ENCODE results near the gene REELD1.

Gene REELD1

DNA sequence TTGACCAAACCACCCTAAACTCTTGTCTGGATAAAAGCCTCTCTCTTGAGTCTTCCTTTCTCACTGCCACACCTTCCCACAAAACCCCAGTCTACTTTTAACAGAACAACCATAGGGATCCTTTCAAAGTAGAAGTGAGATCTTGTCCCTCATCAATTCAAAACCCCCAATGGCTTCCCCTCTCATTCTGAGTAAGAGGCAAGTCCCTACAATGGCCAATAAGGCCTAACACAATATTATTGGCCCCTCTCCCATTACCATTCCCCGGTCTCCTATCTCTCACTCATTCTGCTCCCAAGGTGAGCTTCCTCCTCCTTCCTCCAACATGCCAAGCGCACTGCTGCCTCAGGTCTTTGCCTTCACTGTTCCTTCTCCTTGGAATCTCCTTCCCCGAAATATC lies 57.1 kb downstream of the REELD1 start:
- DNase-seq: no peak

DNA sequence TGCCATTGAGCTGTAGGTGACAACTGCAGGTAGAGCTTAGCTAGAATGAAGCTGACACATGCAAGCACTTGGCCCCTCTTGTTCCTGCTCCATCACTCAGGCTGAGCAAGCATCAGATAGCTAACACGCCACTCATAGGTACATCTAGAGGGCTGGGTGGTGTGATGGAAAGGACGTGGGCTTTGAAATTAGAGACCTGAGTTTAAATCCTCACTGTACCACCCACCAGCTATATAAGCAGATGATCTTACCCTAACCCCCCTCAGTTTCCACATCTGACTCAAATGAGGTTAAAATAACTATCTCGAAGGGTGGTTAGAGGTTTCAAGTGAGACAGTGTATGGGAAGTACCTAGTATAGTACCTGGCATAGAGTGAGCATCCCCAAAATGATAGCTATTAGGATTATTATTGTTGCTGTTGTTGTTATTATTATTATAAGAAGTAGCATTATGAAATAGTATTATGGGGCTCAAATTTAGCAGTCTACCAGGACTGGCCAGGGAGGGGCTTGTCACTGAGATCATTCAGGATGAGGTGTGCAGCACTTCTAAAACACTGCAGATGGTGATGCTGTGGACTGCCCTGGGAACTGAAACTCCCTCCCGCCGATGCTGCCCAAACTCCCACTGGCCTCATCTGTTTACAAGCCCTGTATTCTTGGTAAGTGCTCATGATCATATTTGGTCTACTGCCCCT lies 59.0 kb downstream of the REELD1 start:
- no peak for DNase-seq

DNA sequence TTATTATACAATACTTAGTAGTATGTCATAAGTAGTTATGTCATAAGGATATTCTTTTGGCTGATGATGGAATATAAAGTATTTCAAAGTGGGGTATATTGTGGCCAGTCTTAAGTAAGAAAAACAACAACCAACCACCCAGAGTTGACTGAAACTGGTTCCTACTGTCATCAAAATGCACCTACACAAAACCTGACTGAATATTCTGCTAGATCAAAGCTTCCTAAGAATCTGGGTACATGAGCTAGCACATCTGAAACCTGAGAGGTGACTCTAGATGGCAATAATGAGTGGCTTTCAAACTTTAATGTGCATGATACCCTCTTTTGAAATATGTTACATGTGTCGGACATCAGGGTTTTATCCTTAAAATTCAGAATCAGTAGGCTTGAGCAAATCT lies 60.4 kb downstream of the REELD1 start:
- DNase-seq: no peak

DNA sequence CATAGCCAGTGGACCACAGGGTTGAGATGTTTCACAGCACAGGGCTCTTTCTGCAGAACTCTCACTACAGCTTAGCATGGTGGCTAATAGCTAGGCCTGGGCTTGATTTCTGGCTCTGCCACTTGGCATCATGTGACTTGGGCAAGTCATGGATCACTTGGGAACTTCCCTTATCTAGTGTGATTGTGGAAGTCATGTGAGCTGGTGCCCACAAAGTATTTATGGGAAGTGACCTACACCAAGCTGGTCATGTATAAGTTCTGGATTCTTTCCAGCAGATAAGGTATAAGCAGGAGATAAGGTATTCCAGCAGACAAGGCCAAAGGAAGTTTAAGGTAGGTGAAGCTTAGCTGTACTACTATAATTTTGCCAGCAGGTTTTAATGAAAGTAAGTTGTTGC lies 61.0 kb downstream of the REELD1 start:
- no peak for DNase-seq

DNA sequence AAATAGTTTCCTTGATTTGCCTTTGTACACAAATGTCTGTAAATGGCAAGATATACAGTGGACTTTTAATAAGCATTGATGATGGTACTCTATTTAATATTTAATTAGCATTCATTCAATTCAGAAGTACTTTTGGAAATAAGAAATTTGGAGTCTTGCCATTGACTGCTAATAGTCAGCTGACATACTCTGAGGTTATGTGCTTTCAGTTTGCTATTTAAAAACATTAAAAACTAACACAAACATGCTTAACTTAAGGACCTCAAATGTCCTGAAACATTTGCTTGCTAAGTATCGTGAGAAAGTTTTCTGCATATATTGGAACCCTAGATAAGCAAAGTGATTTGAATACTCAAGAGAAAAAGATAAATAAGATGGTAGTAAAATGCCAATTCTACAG lies 64.6 kb downstream of the REELD1 start:
- DNase-seq: no peak

All from CD4-positive, alpha-beta T cell treated with Interleukin-15 for 1 hour (primary cell).